Peyer's patch (tissue), 4 donors: Measurements from ENCODE around the gene HS3ST3B1. TPM values are rescaled to one million over a fixed set of nuclear protein-coding genes. Genes with fewer than 3 reads are reported as not detected.

Experiments
- DNase-seq, 3 donors: peaks; one replicate each; pipeline ENCODE4 v3.0.0-alpha.2; 2017 to 2019
- H3K27ac ChIP-seq, 4 donors: fragments of 200-600 bp; sonication (generic); one replicate each; pipeline ENCODE4 v1.5.1; 2016 to 2019
- H3K27me3 ChIP-seq, 2 donors: fragments of 200-600 bp; sonication (generic); one replicate each; pipeline ENCODE4 v1.5.1; 2019
- H3K36me3 ChIP-seq, 3 donors: fragments of 200-600 bp; sonication (generic); one replicate each; pipeline ENCODE4 v1.5.1; 2016 to 2019
- H3K4me1 ChIP-seq, 4 donors: fragments of 200-600 bp; sonication (generic); one replicate each; pipeline ENCODE4 v1.5.1; 2016 to 2019
- H3K4me3 ChIP-seq, 4 donors: fragments of 200-600 bp; sonication (generic); 1 replicate in 3 of 4; 2 replicates in 1 of 4; pipeline ENCODE4 v1.5.1; 2016 to 2019; ENCODE audit warnings: mild to moderate bottlenecking in 1 of 4
- H3K9me3 ChIP-seq, 4 donors: fragments of 200-600 bp; sonication (generic); one replicate each; pipeline ENCODE4 v1.5.1; 2016 to 2019; ENCODE audit warnings: mild to moderate bottlenecking in 1 of 4
- CTCF ChIP-seq, 6 experiments: fragments of 450-650 bp in 4 of 6; fragments of 200-600 bp in 2 of 6; sonication (generic) in 1 of 6; IDR thresholded peaks; one replicate each; pipeline ENCODE4 v1.5.1; 2017 to 2019; ENCODE audit warnings: antibody characterized with exemption in 6 of 6, mild to moderate bottlenecking in 3 of 6, moderate library complexity in 1 of 6
- POLR2A ChIP-seq, 2 donors: fragments of 450-650 bp; IDR thresholded peaks; one replicate each; pipeline ENCODE4 v1.5.1; 2017; ENCODE audit warnings: antibody characterized with exemption in 2 of 2, mild to moderate bottlenecking in 2 of 2, moderate library complexity in 2 of 2
- total RNA-seq, 4 donors: library from RNA; depleted of rRNA; stranded (reverse); fragments of >200 nt; gene quantifications; one replicate each; pipeline ENCODE4 v1.1.0, GENCODE V29; 2016

Gene HS3ST3B1
- total RNA-seq, 4 donors from 2014 or later: 2.1 to 5.4 (median 3.3) TPM

GRCh38 chr17:14359163-14360020 lies 58.5 kb downstream of the HS3ST3B1 start:
- Histone ChIP-seq H3K4me1 (no peaks in the 10 kb centered on the region), H3K9me3 (no peaks in the 10 kb centered on the region), H3K27me3 (no peaks in the 10 kb centered on the region), H3K27ac (no peak overlapping the region), H3K36me3 (no peaks in the 10 kb centered on the region), H3K4me3 (no peak overlapping the region)
- DNase-seq: peak in 2 of 3 donors; percentile 60 to 66
- TF ChIP-seq POLR2A (IDR thresholded peaks at IDR 0.05) (no peak), CTCF (IDR thresholded peaks at IDR 0.05) (no peak)

- Histone ChIP-seq H3K27ac (no peak overlapping the region), H3K4me1 (no peaks in the 10 kb centered on the region), H3K4me3 (no peak overlapping the region), H3K27me3 (no peaks in the 10 kb centered on the region), H3K9me3 (no peaks in the 10 kb centered on the region), H3K36me3 (no peaks in the 10 kb centered on the region)
- no peak for DNase-seq
- TF ChIP-seq POLR2A (IDR thresholded peaks at IDR 0.05): no peak
- no peak for TF ChIP-seq CTCF (IDR thresholded peaks at IDR 0.05)
These were observed 60.0 kb downstream of the HS3ST3B1 start for GRCh38 chr17:14360856-14361255.

- H3K4me3 ChIP-seq: no peak overlapping the region
- TF ChIP-seq CTCF (IDR thresholded peaks at IDR 0.05): no peak
- no peak for DNase-seq
- H3K36me3 ChIP-seq: no peaks in the 10 kb centered on the region
- no peaks in the 10 kb centered on the region for H3K27me3 ChIP-seq
- no peaks in the 10 kb centered on the region for H3K4me1 ChIP-seq
- no peak overlapping the region for H3K27ac ChIP-seq
- no peaks in the 10 kb centered on the region for H3K9me3 ChIP-seq
These were observed 60.6 kb downstream of the HS3ST3B1 start for GRCh38 chr17:14361470-14361869.

GRCh38 chr17:14361945-14362508 lies 61.1 kb downstream of the HS3ST3B1 start:
- no peak for TF ChIP-seq POLR2A (IDR thresholded peaks at IDR 0.05)
- no peak for TF ChIP-seq CTCF (IDR thresholded peaks at IDR 0.05)
- Histone ChIP-seq H3K27me3 (no peaks in the 10 kb centered on the region), H3K4me1 (no peaks in the 10 kb centered on the region), H3K4me3 (no peak overlapping the region), H3K27ac (no peak overlapping the region), H3K9me3 (no peaks in the 10 kb centered on the region), H3K36me3 (no peaks in the 10 kb centered on the region)
- no peak for DNase-seq

GRCh38 chr17:14366199-14366598 lies 65.3 kb downstream of the HS3ST3B1 start:
- Histone ChIP-seq H3K4me3 (no peak overlapping the region), H3K36me3 (no peaks in the 10 kb centered on the region), H3K27me3 (no peaks in the 10 kb centered on the region), H3K9me3 (no peaks in the 10 kb centered on the region), H3K4me1 (no peaks in the 10 kb centered on the region), H3K27ac (no peak overlapping the region)
- DNase-seq: no peak
- no peak for TF ChIP-seq CTCF (IDR thresholded peaks at IDR 0.05)
- no peak for TF ChIP-seq POLR2A (IDR thresholded peaks at IDR 0.05)
